ENCODE results near the gene KLF13.

DNA sequence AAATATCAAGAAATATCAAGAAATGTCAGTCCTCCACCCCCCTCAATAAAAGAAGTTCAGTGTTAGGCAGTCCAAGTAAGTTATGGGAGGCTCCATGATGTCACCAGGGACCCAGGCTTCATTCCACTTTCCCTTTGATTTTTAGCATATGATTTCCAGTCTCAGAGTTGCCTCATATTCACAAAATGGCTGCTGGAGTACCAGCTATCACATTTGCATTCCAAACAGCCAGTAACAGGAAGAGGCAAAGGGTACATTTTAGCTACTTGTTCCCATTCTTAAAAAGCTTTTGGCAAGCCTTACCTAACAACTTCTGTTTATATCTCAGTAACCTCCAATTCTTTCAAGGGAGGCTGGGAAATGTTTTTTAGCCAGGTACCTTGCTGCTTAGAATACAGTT lies 13.4 kb upstream of the KLF13 start:
- TF ChIP-seq, protein P1, sequence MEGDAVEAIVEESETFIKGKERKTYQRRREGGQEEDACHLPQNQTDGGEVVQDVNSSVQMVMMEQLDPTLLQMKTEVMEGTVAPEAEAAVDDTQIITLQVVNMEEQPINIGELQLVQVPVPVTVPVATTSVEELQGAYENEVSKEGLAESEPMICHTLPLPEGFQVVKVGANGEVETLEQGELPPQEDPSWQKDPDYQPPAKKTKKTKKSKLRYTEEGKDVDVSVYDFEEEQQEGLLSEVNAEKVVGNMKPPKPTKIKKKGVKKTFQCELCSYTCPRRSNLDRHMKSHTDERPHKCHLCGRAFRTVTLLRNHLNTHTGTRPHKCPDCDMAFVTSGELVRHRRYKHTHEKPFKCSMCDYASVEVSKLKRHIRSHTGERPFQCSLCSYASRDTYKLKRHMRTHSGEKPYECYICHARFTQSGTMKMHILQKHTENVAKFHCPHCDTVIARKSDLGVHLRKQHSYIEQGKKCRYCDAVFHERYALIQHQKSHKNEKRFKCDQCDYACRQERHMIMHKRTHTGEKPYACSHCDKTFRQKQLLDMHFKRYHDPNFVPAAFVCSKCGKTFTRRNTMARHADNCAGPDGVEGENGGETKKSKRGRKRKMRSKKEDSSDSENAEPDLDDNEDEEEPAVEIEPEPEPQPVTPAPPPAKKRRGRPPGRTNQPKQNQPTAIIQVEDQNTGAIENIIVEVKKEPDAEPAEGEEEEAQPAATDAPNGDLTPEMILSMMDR (IDR thresholded peaks at IDR 0.05; ENCODE audit: low read depth, low read length) = no peak
- TF ChIP-seq EZH2phosphoT487 (IDR thresholded peaks at IDR 0.05; ENCODE audit: low read depth) = no peak
